ENCODE measurements around the gene MAFG. TPM values are rescaled to one million over a fixed set of nuclear protein-coding genes. Genes with fewer than 3 reads are reported as not detected.

MAFG gene
- total and polyA plus RNA-seq, 2 donors (not counting 3 experiments of a cell fraction or from before 2014, with no cell fraction given) = 27.6 to 35.0 TPM

DNA sequence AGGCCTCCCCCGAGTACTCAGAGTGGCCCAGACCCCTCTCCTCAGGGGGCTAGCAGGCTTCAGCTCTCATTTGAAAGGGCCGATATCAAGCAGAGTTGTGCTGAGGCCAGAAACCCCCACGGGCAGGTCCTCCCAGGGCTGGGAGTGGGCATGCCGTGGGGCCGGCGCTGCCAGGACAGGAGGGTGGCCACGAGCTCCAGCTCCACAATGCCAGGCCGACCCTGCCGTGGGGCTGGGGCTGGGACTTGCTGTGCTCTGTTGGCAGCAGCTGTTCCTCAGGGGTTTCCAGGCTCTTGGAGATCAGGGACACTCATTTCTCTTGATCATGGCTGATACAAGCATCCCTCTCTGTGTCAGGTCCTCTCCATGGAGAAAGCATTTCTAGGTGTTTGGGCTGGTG is 28.6 kb downstream of the MAFG start:
- no peak overlapping the region for H2AFZ ChIP-seq (ENCODE audit: low read depth, low read length)
- H3K4me2 ChIP-seq (ENCODE audit: insufficient read depth, low read length) = no peak overlapping the region
- H4K20me1 ChIP-seq (replicated peaks; ENCODE audit: control insufficient read depth, extremely low read depth, insufficient read depth, low read length) = no peaks in the 10 kb centered on the region
- no peak overlapping the region for H3K27ac ChIP-seq (ENCODE audit: insufficient read depth, low read depth, low read length)
- no peaks in the 10 kb centered on the region for H3K79me2 ChIP-seq (ENCODE audit: control insufficient read depth, insufficient read depth, low read length)
- H3K9ac ChIP-seq (replicated peaks; ENCODE audit: extremely low read depth, insufficient read depth, low read length) = no peak overlapping the region
- no peaks in the 10 kb centered on the region for H3K27me3 ChIP-seq (ENCODE audit: control insufficient read depth in 2 of 2, insufficient read depth in 2 of 2, low read length in 2 of 2)
- peaks cover 3% of the 10 kb centered on the region for H3K4me1 ChIP-seq (ENCODE audit: control insufficient read depth, extremely low read depth, insufficient read depth, low read length)
- DNase-seq (ENCODE audit: low read depth, low spot score) (no peak), FAIRE-seq (no peak)
- no peaks in the 10 kb centered on the region for H3K9me3 ChIP-seq (replicated peaks; ENCODE audit: control insufficient read depth, insufficient read depth, low read length)
- TF ChIP-seq GATA2 (IDR thresholded peaks at IDR 0.05; ENCODE audit: insufficient read depth, insufficient read length, low read depth, low read length) (no peak), MYC (IDR thresholded peaks at IDR 0.05; ENCODE audit: low read depth, low read length) (no peak), POLR2A (IDR thresholded peaks at IDR 0.05; ENCODE audit: low read depth, low read length) (no peak), POLR2AphosphoS5 (IDR thresholded peaks at IDR 0.05; ENCODE audit: insufficient read depth, low read depth, low read length) (no peak), JUN (IDR thresholded peaks at IDR 0.05; ENCODE audit: borderline replicate concordance, insufficient read depth, insufficient read length, low read depth) (no peak), MAX (IDR thresholded peaks at IDR 0.05; ENCODE audit: insufficient read depth, insufficient read length) (no peak), EZH2 (IDR thresholded peaks at IDR 0.05; ENCODE audit: borderline replicate concordance, low read depth, low read length, severe bottlenecking) (no peak), FOS (IDR thresholded peaks at IDR 0.05; ENCODE audit: borderline replicate concordance, insufficient read depth, low read length) (no peak)
- TF ChIP-seq, protein P1, sequence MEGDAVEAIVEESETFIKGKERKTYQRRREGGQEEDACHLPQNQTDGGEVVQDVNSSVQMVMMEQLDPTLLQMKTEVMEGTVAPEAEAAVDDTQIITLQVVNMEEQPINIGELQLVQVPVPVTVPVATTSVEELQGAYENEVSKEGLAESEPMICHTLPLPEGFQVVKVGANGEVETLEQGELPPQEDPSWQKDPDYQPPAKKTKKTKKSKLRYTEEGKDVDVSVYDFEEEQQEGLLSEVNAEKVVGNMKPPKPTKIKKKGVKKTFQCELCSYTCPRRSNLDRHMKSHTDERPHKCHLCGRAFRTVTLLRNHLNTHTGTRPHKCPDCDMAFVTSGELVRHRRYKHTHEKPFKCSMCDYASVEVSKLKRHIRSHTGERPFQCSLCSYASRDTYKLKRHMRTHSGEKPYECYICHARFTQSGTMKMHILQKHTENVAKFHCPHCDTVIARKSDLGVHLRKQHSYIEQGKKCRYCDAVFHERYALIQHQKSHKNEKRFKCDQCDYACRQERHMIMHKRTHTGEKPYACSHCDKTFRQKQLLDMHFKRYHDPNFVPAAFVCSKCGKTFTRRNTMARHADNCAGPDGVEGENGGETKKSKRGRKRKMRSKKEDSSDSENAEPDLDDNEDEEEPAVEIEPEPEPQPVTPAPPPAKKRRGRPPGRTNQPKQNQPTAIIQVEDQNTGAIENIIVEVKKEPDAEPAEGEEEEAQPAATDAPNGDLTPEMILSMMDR (IDR thresholded peaks at IDR 0.05; ENCODE audit: extremely low read depth in 1 of 2, insufficient read depth in 1 of 2, low read depth in 1 of 2, low read length in 2 of 2) = no peak
- peaks cover 7 to 9% of the 10 kb centered on the region in 2 experiments for H3K36me3 ChIP-seq (ENCODE audit: control insufficient read depth in 2 of 2, extremely low read depth in 1 of 2, insufficient read depth in 2 of 2, low read length in 2 of 2)
- ChIA-PET POLR2A (no interaction called here), CTCF (no interaction called here)
- BruUV-seq (replicated peaks) = no TSS peak
- intact Hi-C loops (cut with micrococcal nuclease) (no loop called here), dilution Hi-C loops (cut with MboI; ENCODE audit: extremely low pct_ligation_motif_present, low sequenced_read_pairs) (no loop called here)
- no peaks in the 10 kb centered on the region for H3K9me1 ChIP-seq (replicated peaks; ENCODE audit: control insufficient read depth, extremely low read depth, insufficient read depth, low read length)
- no peak overlapping the region for H3K4me3 ChIP-seq (replicated peaks in 1 of 3; ENCODE audit: insufficient read depth in 1 of 3, low read depth in 1 of 3, low read length in 3 of 3)

Measured in endothelial cell of umbilical vein (primary cell).